Measurements from ENCODE around the gene MRPL52. TPM values are rescaled to one million over a fixed set of nuclear protein-coding genes. Genes with fewer than 3 reads are reported as not detected.

Gene MRPL52
- polyA plus RNA-seq, 4 donors = 106 to 164 (median 132) TPM

- DNase-seq (no peak), FAIRE-seq (no peak)
- no peaks in the 10 kb centered on the region for H3K27me3 ChIP-seq (ENCODE audit: control insufficient read depth in 3 of 3, insufficient read depth in 3 of 3, low read length in 3 of 3)
- H3K4me3 ChIP-seq (ENCODE audit: low read depth in 1 of 3, low read length in 3 of 3) = no peak overlapping the region
- no peak overlapping the region for H3K27ac ChIP-seq (ENCODE audit: low read depth in 1 of 3, low read length in 2 of 3)
- H3K9me3 ChIP-seq (ENCODE audit: control insufficient read depth in 2 of 2, insufficient read depth in 1 of 2, low read depth in 1 of 2, low read length in 1 of 2) = no peaks in the 10 kb centered on the region
- H3K36me3 ChIP-seq (ENCODE audit: control insufficient read depth in 3 of 3, insufficient read depth in 2 of 3, low read depth in 1 of 3, low read length in 3 of 3) = peaks cover 4 to 83% (median 8%) of the 10 kb centered on the region in 3 donors
- peaks cover 0 to 16% (median 0%) of the 10 kb centered on the region in 3 donors for H3K4me1 ChIP-seq (ENCODE audit: control insufficient read depth in 3 of 3, insufficient read depth in 2 of 3, low read depth in 1 of 3, low read length in 2 of 3)
- 90 to 96% (median 94%) methylated on average over 9 of the region's 9 CpGs for WGBS, 3 donors
Measured at GRCh38 chr14:22845103-22845394, 15.4 kb downstream of the MRPL52 start.

GRCh38 chr14:22845821-22846625 lies 16.3 kb downstream of the MRPL52 start:
- 84 to 89% (median 88%) methylated on average over 24 to 26 of the region's 26 CpGs for WGBS, 3 donors
- no peaks in the 10 kb centered on the region for H3K9me3 ChIP-seq (ENCODE audit: control insufficient read depth in 2 of 2, insufficient read depth in 1 of 2, low read depth in 1 of 2, low read length in 1 of 2)
- peak overlapping the region in 2 of 3 donors; percentile 9 to 62 for H3K27ac ChIP-seq (ENCODE audit: low read depth in 1 of 3, low read length in 2 of 3)
- FAIRE-seq (no peak), DNase-seq (no peak)
- no peaks in the 10 kb centered on the region for H3K27me3 ChIP-seq (ENCODE audit: control insufficient read depth in 3 of 3, insufficient read depth in 3 of 3, low read length in 3 of 3)
- H3K4me1 ChIP-seq (ENCODE audit: control insufficient read depth in 3 of 3, insufficient read depth in 2 of 3, low read depth in 1 of 3, low read length in 2 of 3) = peaks cover 0 to 22% (median 0%) of the 10 kb centered on the region in 3 donors
- H3K36me3 ChIP-seq (ENCODE audit: control insufficient read depth in 3 of 3, insufficient read depth in 2 of 3, low read depth in 1 of 3, low read length in 3 of 3) = peaks cover 4 to 75% (median 8%) of the 10 kb centered on the region in 3 donors
- no peak overlapping the region for H3K4me3 ChIP-seq (ENCODE audit: low read depth in 1 of 3, low read length in 3 of 3)

- H3K4me3 ChIP-seq (ENCODE audit: low read depth in 1 of 3, low read length in 3 of 3) = no peak overlapping the region
- FAIRE-seq (no peak), DNase-seq (no peak)
- H3K9me3 ChIP-seq (ENCODE audit: control insufficient read depth in 2 of 2, insufficient read depth in 1 of 2, low read depth in 1 of 2, low read length in 1 of 2) = no peaks in the 10 kb centered on the region
- no peaks in the 10 kb centered on the region for H3K27me3 ChIP-seq (ENCODE audit: control insufficient read depth in 3 of 3, insufficient read depth in 3 of 3, low read length in 3 of 3)
- peaks cover 0 to 31% (median 3%) of the 10 kb centered on the region in 3 donors for H3K4me1 ChIP-seq (ENCODE audit: control insufficient read depth in 3 of 3, insufficient read depth in 2 of 3, low read depth in 1 of 3, low read length in 2 of 3)
- H3K36me3 ChIP-seq (ENCODE audit: control insufficient read depth in 3 of 3, insufficient read depth in 2 of 3, low read depth in 1 of 3, low read length in 3 of 3) = peaks cover 4 to 69% (median 8%) of the 10 kb centered on the region in 3 donors
- H3K27ac ChIP-seq (ENCODE audit: low read depth in 1 of 3, low read length in 2 of 3) = peak overlapping the region; percentile 9 to 62 (median 11)
- 68 to 78% (median 73%) methylated on average over 8 to 11 of the region's 11 CpGs for WGBS, 3 donors
Measured at GRCh38 chr14:22846811-22847307, 17.2 kb downstream of the MRPL52 start.

GRCh38 chr14:22847661-22848341 lies 18.1 kb downstream of the MRPL52 start:
- FAIRE-seq = no peak
- WGBS, 3 donors = 53 to 70% (median 63%) methylated on average over 14 of the region's 14 CpGs
- H3K4me1 ChIP-seq (ENCODE audit: control insufficient read depth in 3 of 3, insufficient read depth in 2 of 3, low read depth in 1 of 3, low read length in 2 of 3) = peaks cover 0 to 40% (median 3%) of the 10 kb centered on the region in 3 donors

DNA sequence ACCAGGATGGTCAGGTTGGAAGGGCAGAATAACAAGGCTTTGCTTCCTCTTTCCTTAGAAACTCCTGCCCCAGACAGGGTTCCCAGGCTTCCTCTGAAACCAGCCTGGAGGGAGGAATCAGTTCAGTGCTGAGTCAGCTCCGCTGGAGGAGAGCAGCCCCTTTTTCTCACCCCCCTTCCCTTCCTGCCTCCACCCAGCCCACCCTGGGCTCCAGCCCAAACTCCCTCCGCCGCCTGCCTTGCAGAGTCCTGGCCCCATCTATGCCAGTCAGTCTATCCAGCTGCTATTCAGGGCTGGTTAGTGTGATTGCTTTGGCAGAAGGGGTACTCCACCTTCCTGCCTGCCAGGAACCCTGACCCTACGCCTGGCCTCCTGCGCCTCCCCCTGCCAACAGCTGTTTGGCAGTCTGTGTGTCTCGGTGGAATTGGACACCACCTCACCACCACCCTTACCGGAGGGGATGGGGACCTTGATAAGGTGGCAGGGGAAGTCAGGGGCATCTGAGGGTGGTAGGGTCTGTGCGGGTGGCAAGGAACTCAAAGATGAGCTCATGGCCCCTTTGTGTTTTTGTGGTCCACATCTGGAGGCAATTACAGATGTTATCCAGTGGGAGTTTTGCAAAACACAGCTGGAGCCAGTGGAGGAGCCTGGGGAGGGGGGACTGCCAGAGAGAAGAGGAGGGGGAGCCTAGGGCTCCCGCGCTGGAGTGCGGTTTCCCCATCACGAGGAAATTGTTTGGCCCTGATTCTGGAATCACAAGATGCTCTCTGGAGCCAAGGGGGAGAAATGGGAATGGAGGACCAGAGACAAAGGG lies 18.9 kb downstream of the MRPL52 start:
- no peak for DNase-seq
- WGBS, 3 donors = 32 to 65% (median 53%) methylated on average over 12 of the region's 12 CpGs
- FAIRE-seq = no peak

More at GRCh38 chr14:22847661-22848341, 18.1 kb downstream of the MRPL52 start:
- Histone ChIP-seq H3K36me3 (ENCODE audit: control insufficient read depth in 3 of 3, insufficient read depth in 2 of 3, low read depth in 1 of 3, low read length in 3 of 3) (peaks cover 4 to 59% (median 8%) of the 10 kb centered on the region in 3 donors), H3K27ac (ENCODE audit: low read depth in 1 of 3, low read length in 2 of 3) (peak overlapping the region in 2 of 3 donors; percentile 70 to 81), H3K9me3 (ENCODE audit: control insufficient read depth in 2 of 2, insufficient read depth in 1 of 2, low read depth in 1 of 2, low read length in 1 of 2) (no peaks in the 10 kb centered on the region), H3K27me3 (ENCODE audit: control insufficient read depth in 3 of 3, insufficient read depth in 3 of 3, low read length in 3 of 3) (no peaks in the 10 kb centered on the region), H3K4me3 (ENCODE audit: low read depth in 1 of 3, low read length in 3 of 3) (no peak overlapping the region)
- no peak for DNase-seq

DNA sequence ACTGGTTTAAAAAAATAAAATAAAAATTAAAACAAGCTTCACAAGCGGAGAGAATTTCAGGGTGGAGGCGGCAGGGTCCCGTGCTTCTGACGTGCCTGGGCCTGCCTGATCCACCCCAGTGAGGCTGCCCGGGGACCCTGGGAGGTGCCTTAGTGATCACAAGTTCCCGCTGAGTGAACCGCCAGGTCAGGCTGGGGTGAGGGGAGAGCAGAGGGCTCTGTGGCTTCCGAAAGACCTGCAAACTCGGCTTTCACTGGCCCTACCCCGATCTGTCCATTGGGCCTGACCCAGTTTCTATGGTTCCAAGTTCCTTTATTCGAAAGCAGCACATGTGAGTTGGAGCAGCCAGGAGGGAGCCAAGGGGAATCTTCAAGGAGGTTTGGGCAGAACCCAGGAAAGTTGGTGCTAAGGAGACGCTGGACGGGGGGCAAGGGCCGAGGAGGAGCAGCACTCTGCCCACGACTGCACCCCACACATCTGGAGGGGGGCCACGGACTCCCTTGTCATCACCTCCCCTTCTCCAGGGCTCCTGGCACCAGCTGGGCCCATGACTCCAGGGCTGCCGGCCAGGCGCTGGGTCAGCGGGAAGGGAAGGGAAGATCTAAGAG lies 19.6 kb downstream of the MRPL52 start:
- Histone ChIP-seq H3K4me1 (ENCODE audit: control insufficient read depth in 3 of 3, insufficient read depth in 2 of 3, low read depth in 1 of 3, low read length in 2 of 3) (peaks cover 0 to 50% (median 3%) of the 10 kb centered on the region in 3 donors), H3K27ac (ENCODE audit: low read depth in 1 of 3, low read length in 2 of 3) (peak overlapping the region in 2 of 3 donors; percentile 70 to 81), H3K9me3 (ENCODE audit: control insufficient read depth in 2 of 2, insufficient read depth in 1 of 2, low read depth in 1 of 2, low read length in 1 of 2) (no peaks in the 10 kb centered on the region), H3K4me3 (ENCODE audit: low read depth in 1 of 3, low read length in 3 of 3) (no peak overlapping the region), H3K27me3 (ENCODE audit: control insufficient read depth in 3 of 3, insufficient read depth in 3 of 3, low read length in 3 of 3) (no peaks in the 10 kb centered on the region), H3K36me3 (ENCODE audit: control insufficient read depth in 3 of 3, insufficient read depth in 2 of 3, low read depth in 1 of 3, low read length in 3 of 3) (peaks cover 0 to 44% (median 6%) of the 10 kb centered on the region in 3 donors)
- WGBS, 3 donors = 56 to 85% (median 84%) methylated on average over 19 of the region's 19 CpGs
- DNase-seq = no peak
- no peak for FAIRE-seq

More for the DNA sequence above, 18.9 kb downstream of the MRPL52 start:
- peaks cover 0 to 52% (median 6%) of the 10 kb centered on the region in 3 donors for H3K36me3 ChIP-seq (ENCODE audit: control insufficient read depth in 3 of 3, insufficient read depth in 2 of 3, low read depth in 1 of 3, low read length in 3 of 3)
- H3K27ac ChIP-seq (ENCODE audit: low read depth in 1 of 3, low read length in 2 of 3) = peak overlapping the region in 2 of 3 donors; percentile 70 to 81
- H3K4me1 ChIP-seq (ENCODE audit: control insufficient read depth in 3 of 3, insufficient read depth in 2 of 3, low read depth in 1 of 3, low read length in 2 of 3) = peaks cover 0 to 46% (median 3%) of the 10 kb centered on the region in 3 donors
- H3K9me3 ChIP-seq (ENCODE audit: control insufficient read depth in 2 of 2, insufficient read depth in 1 of 2, low read depth in 1 of 2, low read length in 1 of 2) = no peaks in the 10 kb centered on the region
- H3K27me3 ChIP-seq (ENCODE audit: control insufficient read depth in 3 of 3, insufficient read depth in 3 of 3, low read length in 3 of 3) = no peaks in the 10 kb centered on the region
- H3K4me3 ChIP-seq (ENCODE audit: low read depth in 1 of 3, low read length in 3 of 3) = no peak overlapping the region

GRCh38 chr14:22850944-22851764 lies 21.5 kb downstream of the MRPL52 start:
- H3K4me3 ChIP-seq (ENCODE audit: low read depth in 1 of 3, low read length in 3 of 3) = no peak overlapping the region
- H3K4me1 ChIP-seq (ENCODE audit: control insufficient read depth in 3 of 3, insufficient read depth in 2 of 3, low read depth in 1 of 3, low read length in 2 of 3) = peaks cover 0 to 57% (median 6%) of the 10 kb centered on the region in 3 donors
- no peaks in the 10 kb centered on the region for H3K27me3 ChIP-seq (ENCODE audit: control insufficient read depth in 3 of 3, insufficient read depth in 3 of 3, low read length in 3 of 3)
- 64 to 81% (median 75%) methylated on average over 9 of the region's 9 CpGs for WGBS, 3 donors
- no peaks in the 10 kb centered on the region for H3K9me3 ChIP-seq (ENCODE audit: control insufficient read depth in 2 of 2, insufficient read depth in 1 of 2, low read depth in 1 of 2, low read length in 1 of 2)
- FAIRE-seq (no peak), DNase-seq (peak in 1 of 2 donors; percentile 36)
- H3K36me3 ChIP-seq (ENCODE audit: control insufficient read depth in 3 of 3, insufficient read depth in 2 of 3, low read depth in 1 of 3, low read length in 3 of 3) = peaks cover 0 to 26% (median 3%) of the 10 kb centered on the region in 3 donors
- H3K27ac ChIP-seq (ENCODE audit: low read depth in 1 of 3, low read length in 2 of 3) = peak overlapping the region; percentile 37 to 100 (median 94)

Measured in small intestine (tissue), 7 donors.